GM11168 (cell line): ENCODE data around the gene SERPINI2.
"Not testable (repeated sequence)": the region's sequence is repeated elsewhere in the genome, so short reads cannot be mapped to it uniquely, and the experiment has no call there.

Experiments
- in situ Hi-C: fragments of 300-500 bp; cut with MboI; formaldehyde crosslinking; loops from one replicate; pipeline ENCODE4 v1.12.0; 2022; ENCODE audit warnings: low sequenced_read_pairs; ENCODE audit not compliant: unreplicated experiment

Gene SERPINI2

GRCh38 chr3:167451282-167451681, 22.6 kb downstream of the SERPINI2 start:
- in situ Hi-C loops = no loop called here

- in situ Hi-C loops = no loop called here
Observed at GRCh38 chr3:167450675-167451074, 23.2 kb downstream of the SERPINI2 start.

GRCh38 chr3:167450195-167450594, 23.6 kb downstream of the SERPINI2 start:
- in situ Hi-C loops = no loop called here

- in situ Hi-C loops = no loop called here
Observed at GRCh38 chr3:167445491-167445890, 28.4 kb downstream of the SERPINI2 start.

- in situ Hi-C loops = no loop called here
Observed at GRCh38 chr3:167441256-167441655, 32.6 kb downstream of the SERPINI2 start.

- in situ Hi-C loops = no loop called here
Observed at GRCh38 chr3:167437428-167438139, 36.3 kb downstream of the SERPINI2 start.

- in situ Hi-C loops = not testable (repeated sequence)
Observed at GRCh38 chr3:167426962-167427361, 46.9 kb downstream of the SERPINI2 start.

- in situ Hi-C loops = not testable (repeated sequence)
Observed at GRCh38 chr3:167422396-167422795, 51.4 kb downstream of the SERPINI2 start.

- in situ Hi-C loops = no loop called here
Observed at GRCh38 chr3:167409611-167410010, 64.2 kb downstream of the SERPINI2 start.

GRCh38 chr3:167406876-167407492, 66.9 kb downstream of the SERPINI2 start:
- in situ Hi-C loops = no loop called here

- in situ Hi-C loops = no loop called here
Observed at GRCh38 chr3:167397826-167398225, 76.0 kb downstream of the SERPINI2 start.

- in situ Hi-C loops = no loop called here
Observed at GRCh38 chr3:167396075-167396474, 77.8 kb downstream of the SERPINI2 start.

- in situ Hi-C loops = no loop called here
Observed at GRCh38 chr3:167394003-167394402, 79.8 kb downstream of the SERPINI2 start.
